HG02798 (cell line): ENCODE results near the gene HAPSTR1.
"Not testable (repeated sequence)": the region's sequence is repeated elsewhere in the genome, so short reads cannot be mapped to it uniquely, and the experiment has no call there.

ENCODE experiments used
- ATAC-seq: cut with Tn5 transposase; IDR thresholded peaks from one replicate; pipeline ENCODE4 v1.9.1; 2021; ENCODE audit warnings: mild to moderate bottlenecking; ENCODE audit not compliant: unreplicated experiment, poor library complexity

Gene HAPSTR1

DNA sequence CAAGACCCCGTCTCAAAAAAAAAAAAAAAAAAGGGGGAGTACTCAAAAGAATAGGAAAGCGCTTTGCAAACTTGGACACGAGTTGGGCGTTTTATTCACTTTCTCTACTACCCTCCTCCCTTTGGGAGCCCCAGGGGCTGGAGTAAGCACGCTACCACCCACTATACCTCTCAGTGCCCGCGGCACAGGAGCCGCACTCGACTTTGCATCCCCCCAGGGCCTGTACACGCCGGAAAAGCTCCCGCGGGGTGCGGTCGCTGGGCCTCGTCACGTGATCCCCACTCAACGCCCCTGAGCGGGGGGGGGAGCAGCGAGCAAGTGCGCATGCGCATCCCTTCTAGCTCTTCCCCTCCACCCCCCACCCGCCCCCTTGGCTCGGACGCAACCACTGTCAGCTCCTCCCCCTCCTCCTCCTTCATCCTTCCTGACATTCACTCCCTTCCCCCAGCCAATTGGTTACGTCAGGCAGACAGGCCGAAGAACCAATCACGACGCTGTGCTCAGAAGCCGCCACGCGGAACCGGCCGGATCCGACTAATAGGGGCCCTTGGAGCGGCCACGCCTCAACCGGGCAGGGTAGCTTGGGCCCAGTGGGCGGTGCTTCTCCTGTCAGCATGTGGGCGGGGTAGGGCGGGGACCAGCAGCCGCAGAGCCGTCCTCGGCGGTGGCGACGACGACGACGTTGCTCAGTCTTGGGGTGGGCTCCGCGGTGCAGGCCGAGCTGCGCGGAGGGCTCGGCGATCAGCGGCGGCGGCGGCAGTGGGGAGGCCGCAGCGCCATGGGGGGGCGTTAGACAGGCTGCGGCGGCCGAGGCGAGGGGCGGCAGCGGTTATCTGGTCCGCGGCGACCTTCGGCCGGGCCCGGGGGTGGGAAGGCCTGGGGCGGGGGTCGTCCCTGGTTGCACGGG lies at the start of gene HAPSTR1:
TSS of gene HAPSTR1 (plus strand) at position 685 of the 907 bp plus-strand sequence. CDS start 401 bp downstream, outside the sequence.
- peak; percentile 92 for ATAC-seq

- no peak for ATAC-seq
Observed at GRCh38 chr16:9042533-9042932, 48.9 kb upstream of the HAPSTR1 start.

GRCh38 chr16:9042964-9043680 lies 48.3 kb upstream of the HAPSTR1 start:
- no peak for ATAC-seq

DNA sequence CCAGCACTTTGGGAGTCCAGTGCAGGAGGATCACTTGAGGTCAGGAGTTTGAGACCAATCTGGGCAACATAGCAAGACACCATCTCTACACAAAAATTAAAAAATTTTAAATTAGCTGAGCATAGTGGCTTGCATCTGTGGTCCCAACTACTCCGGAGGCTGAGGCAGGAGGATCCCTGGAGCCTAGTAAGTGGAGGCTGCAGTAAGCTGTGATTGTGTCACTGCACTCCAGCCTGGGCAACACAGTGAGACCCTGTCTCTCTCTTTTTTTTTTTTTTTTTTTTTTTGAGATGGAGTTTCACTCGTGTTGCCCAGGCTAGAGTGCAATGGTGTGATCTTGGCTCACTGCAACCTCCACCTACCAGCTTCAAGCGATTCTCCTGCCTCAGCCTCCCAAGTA lies 45.9 kb upstream of the HAPSTR1 start:
- not testable (repeated sequence) for ATAC-seq

DNA sequence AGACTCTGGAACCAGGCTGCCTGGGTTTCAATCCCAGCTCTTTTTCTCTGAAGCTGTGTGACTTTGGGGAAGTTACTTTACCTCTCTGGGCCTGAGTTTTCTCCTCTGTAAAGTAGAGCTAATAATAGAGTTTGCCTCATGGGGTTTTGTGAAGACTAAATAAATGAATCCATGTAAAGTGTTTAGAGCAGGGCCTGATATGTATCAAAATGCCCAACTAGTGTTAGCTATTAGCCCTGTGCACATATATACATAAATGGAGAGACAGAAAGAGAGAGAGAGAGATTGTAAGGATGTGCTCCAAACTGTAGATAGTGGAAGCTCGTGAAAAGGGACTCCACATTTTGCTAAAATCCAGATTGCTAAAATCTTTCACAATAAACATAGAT lies 44.8 kb upstream of the HAPSTR1 start:
- ATAC-seq: no peak

DNA sequence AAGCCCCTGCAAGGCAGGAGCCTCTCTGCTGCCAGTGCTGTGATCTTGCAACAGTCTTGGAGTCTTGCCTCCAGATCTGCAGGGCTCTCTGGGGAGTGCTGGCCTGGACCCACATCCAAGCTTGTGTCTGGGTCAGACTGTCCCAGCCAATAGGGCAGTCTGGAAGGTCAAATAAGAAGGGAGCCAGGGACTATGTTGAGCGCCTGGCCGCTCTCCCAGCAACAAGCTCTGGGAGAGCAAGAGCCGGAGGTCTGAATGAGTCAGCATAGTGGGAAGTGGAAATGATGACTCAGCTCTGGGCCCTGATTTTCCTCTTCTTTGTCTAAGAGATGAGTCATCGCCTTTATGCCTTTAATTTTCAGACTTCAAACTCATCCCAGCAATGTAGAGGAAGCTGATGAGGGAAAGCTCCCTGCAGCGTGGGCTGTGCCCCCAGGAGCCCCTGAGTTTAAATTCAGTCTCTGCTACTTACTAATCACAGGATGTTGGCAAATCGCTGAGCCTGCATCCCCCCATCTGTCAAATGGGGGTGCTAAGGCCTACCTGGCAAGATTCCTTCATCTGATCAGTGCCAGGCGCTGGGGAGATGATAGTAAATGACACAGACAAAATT lies 43.6 kb upstream of the HAPSTR1 start:
- peak; percentile 76 for ATAC-seq

- no peak for ATAC-seq
Observed at GRCh38 chr16:9048302-9048700, 43.1 kb upstream of the HAPSTR1 start.

DNA sequence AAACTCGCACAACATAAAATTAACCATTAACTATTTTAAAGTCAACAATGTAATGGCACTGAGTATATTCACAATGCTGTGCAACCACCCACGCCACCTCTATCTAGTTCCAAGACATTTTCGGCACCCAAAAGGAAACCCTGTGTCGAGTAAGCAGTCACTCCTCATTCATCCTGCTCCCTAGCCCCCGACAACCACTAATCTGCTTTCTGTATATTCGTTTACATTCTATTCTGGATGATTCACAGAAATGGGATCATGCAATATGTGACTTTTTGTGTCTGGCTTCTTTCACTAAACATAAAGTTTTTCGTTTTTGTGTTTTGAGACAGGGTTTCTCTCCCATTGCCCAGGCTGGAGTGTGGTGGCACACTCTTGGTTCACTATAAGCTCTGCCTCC lies 42.2 kb upstream of the HAPSTR1 start:
- ATAC-seq: no peak

- no peak for ATAC-seq
Observed at GRCh38 chr16:9050102-9050830, 41.2 kb upstream of the HAPSTR1 start.

- ATAC-seq: peak; percentile 60
Observed at GRCh38 chr16:9053006-9053601, 38.3 kb upstream of the HAPSTR1 start.

DNA sequence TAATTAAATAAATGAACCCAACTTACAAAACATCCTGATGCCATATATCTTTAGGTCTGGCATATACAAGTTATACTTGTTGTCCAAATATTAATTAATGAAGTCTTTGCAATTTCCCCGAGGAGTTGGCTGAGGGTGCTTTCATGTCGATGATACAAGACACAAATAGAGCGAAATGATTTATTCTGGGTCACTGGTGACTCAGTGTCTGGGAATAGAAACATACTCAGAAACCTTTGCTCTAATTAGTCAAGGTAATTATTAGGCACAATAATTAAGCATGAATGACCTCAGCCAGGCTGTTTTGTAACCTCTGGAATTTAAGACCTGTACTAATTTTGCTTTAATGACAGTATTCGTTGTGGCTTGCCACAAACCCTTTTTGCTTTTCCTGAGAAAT lies 37.0 kb upstream of the HAPSTR1 start:
- no peak for ATAC-seq

GRCh38 chr16:9055115-9055514 lies 36.3 kb upstream of the HAPSTR1 start:
- ATAC-seq: no peak

- no peak for ATAC-seq
Observed at GRCh38 chr16:9055661-9056060, 35.8 kb upstream of the HAPSTR1 start.

GRCh38 chr16:9056061-9056460 lies 35.4 kb upstream of the HAPSTR1 start:
- ATAC-seq: no peak

DNA sequence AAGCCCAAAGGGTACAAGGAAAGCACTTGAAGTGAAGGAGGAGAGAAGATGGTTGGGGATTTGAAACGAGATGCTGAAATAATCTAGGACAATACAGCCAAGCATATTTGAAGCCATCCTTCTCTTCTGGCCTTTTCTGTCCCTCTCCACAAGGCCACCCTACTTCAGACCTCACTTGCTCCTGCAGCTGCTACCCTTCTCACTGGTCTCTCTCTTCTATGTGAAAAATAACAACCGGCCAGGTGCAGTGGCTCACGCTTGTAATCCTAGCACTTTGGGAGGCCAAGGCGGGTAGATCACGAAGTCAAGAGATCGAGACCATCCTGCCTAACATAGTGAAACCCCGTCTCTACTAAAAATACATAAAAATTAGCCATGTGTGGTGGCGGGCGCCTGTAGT lies 33.2 kb upstream of the HAPSTR1 start:
- ATAC-seq: no peak

DNA sequence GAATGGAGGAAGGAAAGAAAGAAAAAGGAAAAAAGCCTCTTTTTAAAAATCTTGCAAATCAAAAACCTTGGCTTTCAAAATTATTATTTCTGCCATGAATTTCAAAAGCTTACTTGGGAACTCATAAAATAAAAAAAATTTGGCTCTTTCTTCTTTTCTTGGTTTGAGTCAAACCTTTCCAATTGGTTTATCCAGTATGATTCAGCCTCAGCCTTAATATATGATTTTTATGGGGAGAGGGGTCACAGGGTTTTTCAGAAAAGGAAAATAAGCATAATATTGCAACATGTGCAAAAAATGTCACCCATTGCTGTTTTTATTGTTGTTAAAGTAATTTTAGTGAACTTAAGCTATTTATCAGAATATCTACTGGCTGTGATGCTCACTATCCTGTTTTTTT lies 31.2 kb upstream of the HAPSTR1 start:
- ATAC-seq: no peak

- no peak for ATAC-seq
Observed at GRCh38 chr16:9061358-9061813, 30.1 kb upstream of the HAPSTR1 start.

- ATAC-seq: no peak
Observed at GRCh38 chr16:9062301-9062700, 29.1 kb upstream of the HAPSTR1 start.

- ATAC-seq: no peak
Observed at GRCh38 chr16:9065077-9065476, 26.4 kb upstream of the HAPSTR1 start.

- ATAC-seq: no peak
Observed at GRCh38 chr16:9068886-9069285, 22.6 kb upstream of the HAPSTR1 start.
